ENCODE data around the gene THAP6.
A peak's percentile ranks its signal among the peaks of the same experiment; 100 is the strongest.
"Not testable (repeated sequence)": the region's sequence is repeated elsewhere in the genome, so short reads cannot be mapped to it uniquely, and the experiment has no call there.

Gene THAP6, protein sequence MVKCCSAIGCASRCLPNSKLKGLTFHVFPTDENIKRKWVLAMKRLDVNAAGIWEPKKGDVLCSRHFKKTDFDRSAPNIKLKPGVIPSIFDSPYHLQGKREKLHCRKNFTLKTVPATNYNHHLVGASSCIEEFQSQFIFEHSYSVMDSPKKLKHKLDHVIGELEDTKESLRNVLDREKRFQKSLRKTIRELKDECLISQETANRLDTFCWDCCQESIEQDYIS

DNA sequence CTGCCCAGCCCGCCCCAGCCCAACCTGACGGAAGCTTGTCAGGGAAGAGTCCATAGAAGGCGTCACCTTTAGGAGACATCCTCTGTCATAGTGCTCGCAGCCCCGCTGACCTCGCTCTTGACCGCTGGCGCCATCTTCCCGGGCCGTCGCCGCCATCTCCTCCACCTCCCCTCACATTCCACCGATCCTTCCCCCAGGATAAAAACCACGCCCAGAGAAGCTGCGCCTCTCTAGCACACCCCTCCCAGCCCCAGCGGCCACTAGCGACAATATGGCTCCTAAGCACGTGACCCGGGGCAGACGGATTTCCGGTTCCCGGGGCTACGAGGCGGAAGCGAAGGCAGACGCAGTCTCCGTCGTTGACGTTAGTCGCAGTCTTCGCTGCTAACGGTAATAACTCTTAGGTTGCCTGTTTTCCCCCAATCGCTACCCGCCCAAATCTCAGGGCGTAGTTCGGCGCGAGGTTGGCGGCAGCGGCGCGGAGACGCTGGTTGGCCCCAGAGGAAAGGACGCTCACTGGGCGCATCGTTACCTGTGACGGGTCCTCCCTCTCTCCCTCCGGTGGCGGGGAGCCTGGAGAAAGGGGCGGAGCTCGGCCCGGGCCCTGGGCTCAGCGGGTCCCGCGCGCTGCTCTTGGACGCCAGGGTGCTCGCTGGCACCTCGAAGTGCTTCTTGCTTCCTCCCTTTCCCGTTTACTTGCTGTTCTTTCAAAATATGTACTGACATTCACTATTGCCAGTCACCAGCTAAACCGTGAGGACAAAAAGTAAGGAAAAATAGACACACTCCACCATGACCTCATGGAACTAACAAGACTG lies at the start of gene THAP6, which contains the start of gene RCHY1:
TSS of gene THAP6 (plus strand) at position 343 of the 818 bp plus-strand sequence. CDS start 980 bp downstream, outside the sequence.
TSS of gene RCHY1 (minus strand) at position 273 of the 818 bp plus-strand sequence. CDS start at position 156, 117 bp downstream.
- DNase-seq (ENCODE audit: low read depth in 2 of 2): peak; percentile 68 to 70

DNA sequence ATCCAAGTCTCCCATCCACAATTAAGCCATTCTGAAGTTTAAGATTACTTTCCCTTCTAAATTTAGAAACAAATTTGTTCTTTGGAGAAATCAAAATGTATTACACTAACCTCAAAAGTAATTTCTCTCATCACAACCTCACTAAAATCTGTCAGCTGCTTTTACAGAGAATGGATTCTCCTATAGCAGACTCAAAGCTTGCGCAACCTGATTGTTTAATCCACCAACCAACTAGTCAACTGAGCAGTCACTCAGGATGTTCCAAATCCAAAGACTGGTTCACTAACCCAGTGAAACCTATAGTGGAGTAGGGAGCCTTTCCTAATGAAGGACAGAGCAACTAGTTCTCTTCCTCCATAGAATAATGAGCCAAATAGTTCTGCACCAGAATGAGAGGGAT lies 44.4 kb upstream of the THAP6 start:
- no peak for DNase-seq (ENCODE audit: low read depth in 2 of 2)

DNA sequence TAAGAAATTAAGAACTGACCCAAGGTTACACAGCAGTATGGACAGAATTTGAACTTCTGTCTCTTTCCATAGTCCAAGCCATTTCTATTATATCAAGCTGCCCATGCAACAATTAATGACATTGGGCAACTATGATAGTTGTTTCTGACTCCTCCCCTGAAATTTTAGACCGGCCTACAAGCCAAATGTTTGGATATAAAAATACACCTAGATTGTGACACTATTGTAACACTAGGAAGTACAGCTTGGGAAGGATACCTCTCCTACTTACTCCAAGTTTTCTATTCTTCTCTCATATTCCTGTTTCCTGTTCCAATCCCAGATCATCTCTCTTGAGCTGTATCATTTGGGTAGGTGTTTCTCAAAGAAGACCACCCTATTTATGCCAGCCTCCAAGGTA lies 43.5 kb upstream of the THAP6 start:
- no peak for DNase-seq (ENCODE audit: low read depth in 2 of 2)

DNA sequence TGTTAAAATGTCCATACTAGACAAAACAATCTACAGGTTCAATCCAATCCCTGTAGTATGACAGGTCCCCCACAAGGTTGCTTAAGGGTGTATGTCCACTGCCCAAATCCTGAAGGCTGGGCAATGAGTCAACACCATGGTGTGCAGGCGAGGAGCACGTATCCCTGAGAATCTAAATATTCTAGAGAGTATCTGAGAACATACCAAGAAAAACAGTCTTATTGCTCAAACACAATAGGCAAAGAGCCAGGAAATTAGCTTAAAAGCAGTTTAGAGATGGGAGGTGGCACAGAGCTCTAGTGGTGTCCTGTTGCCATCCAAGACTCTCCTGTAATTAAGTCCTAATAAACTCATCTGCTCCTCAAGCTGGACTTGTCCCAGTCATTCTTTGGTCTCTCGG lies 37.1 kb upstream of the THAP6 start:
- no peak for DNase-seq (ENCODE audit: low read depth in 2 of 2)

DNA sequence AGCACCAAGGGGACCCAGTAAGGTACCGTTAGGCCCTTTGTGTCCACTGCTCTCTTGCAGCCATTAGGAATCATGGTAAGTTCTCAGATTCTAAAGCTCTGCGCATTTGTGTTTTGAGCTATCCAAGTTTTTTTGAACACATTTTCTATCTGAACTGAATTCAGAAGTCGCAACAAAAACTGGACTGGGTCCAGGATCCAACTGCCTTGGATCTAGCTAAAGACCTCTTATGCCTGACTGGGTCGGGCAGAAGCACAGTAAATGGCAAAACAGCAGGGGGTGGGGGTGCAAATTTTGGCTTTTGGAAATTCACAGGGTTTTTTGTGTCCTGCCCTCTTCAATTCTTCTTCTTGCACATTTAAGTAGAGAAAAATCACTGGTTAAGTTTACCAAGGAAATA lies 30.1 kb upstream of the THAP6 start:
- no peak for DNase-seq (ENCODE audit: low read depth in 2 of 2)

DNA sequence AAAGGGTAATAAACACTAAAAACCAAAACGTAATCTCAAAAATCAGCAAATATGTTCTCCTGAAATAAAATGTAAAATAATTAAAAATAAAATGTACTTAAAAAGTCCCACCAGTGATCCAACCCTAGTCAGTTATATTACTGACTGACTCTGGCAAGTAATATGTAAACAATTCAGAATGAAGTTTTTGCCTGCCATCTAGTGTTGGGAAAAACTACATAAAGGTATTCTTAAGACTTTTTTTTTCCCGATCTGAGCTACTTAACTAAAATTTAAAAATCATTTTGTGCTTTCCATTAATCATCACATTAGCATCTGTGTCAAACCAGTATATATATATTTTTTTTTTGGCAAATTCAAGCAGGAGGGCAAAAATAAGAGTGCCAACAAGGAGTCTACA lies 24.1 kb upstream of the THAP6 start:
- DNase-seq (ENCODE audit: low read depth in 2 of 2): no peak

DNA sequence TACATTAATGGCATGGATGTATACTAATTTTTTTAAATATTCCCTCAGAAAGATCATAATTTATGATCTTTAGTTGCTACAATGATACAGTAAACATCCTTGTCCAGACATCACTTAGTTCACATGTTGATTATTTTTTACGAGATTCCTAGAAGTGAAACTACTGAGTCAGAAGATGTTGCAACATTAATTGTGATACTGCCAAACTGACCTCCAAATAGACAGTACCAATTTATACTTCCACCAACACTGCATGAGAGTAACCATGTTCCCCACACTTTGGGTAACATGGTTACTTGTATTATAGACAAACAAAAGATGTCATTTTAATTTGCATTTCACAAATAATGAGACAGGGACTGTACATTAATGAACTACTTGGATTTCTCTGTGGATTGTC lies 19.7 kb upstream of the THAP6 start:
- DNase-seq (ENCODE audit: low read depth in 2 of 2): no peak

DNA sequence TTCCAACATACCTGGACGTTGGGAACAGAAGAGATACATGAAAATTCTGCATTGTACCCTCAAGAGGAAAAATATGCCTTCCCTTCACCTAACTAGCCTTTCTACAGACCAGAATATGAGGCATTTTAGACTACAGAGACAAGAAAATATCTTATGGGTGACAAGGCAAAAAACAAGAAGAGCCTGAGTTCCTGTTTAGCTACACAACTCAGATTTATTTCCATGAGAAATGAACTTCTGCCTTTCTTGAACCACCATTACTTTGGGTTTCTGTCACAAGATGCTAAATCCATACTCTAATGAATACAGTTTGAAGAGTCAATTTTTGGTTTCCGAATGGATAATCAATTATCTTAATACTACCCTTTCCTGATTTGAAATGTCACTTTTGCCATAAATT lies 18.8 kb upstream of the THAP6 start:
- DNase-seq (ENCODE audit: low read depth in 2 of 2): no peak

DNA sequence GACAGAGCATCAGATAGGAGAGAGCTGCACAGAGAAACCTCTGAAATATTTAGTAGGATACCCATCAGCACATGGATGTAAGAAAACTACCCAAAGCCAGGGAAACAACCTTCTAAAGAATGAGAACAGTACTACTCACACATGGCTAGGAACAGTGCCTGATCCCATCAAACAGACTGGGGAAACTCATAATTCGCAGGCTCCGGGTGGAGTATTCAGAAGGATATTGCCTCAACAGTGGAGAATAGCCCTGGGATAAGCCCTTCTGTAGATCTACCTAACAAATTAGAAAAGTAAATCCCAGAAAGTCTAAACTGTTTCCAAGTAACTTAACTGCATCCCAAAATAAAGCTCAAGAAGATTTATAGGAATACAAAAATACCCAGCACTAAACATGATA lies 17.9 kb upstream of the THAP6 start:
- no peak for DNase-seq (ENCODE audit: low read depth in 2 of 2)

DNA sequence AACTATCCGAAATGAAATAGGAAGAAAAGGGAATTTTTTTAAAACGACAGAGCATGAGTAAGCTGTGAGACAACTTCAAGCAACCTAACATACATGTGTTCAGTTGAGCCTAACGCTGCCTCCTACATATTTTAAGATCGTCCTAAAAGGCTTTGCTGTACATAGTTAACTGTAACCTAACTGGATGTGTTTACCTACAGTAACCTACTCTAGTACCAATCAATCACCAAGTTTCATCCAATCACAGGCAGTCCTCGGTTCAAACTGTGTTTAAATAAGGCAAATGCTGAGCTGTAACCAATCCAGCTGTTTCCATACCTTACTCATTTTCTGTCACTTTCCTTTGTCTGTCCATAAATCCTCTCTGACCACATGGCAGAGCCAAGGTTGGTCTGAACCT lies 17.1 kb upstream of the THAP6 start:
- no peak for DNase-seq (ENCODE audit: low read depth in 2 of 2)

DNA sequence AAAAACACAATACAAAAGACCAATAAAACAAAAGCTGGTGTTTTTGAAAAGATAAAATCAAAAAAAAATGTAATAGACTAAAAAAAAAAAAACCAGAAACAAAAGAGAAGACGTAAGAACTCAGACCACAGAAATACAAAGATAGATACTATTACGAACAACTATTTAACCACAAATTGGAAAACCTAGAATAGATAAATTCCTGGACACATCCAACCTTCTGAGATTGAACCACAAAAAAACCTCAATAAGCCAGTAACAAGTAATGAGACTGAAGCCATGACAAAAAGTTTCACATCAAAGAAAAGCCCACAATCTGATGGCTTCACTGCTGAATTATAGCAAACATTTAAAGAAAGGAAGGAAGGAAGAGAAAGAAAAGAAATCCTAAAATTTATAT lies 16.2 kb upstream of the THAP6 start:
- DNase-seq (ENCODE audit: low read depth in 2 of 2): no peak

DNA sequence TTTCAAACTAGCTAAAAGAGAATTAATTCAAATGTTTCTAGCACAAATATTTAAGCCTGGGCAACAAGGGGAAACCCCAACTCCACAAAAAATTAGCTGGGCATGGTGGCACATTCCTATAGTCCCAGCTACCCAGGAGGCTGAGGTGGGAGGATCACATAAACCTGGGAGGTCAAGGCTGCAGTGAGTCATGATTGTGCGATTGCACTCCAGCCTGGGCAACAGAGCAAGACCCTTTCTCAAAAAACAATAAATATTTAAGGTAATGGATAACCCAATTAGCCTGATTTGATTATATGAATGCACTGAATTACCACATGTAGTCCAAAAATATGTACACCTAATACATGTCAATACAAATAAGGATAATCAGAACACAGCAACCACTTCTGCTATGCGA lies 14.4 kb upstream of the THAP6 start:
- no peak for DNase-seq (ENCODE audit: low read depth in 2 of 2)

DNA sequence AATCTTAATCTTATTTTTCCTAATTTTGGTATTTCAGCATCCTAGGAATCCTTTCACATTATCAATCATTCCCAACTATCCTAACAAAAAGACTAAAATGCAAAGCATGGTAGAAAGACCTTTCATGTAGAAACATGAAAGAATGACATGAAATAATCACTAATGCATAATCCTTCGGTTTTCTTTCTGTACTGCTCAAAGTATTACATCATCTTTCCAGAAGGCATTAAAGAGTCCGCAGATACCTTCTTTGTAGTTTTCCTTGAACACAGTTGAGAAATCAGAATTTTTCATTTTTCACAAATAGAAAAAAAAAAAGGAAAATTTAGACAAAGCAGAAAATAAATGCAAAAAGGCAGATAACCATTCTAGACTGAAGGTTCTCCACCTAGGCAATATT lies 11.6 kb upstream of the THAP6 start:
- DNase-seq (ENCODE audit: low read depth in 2 of 2): no peak

DNA sequence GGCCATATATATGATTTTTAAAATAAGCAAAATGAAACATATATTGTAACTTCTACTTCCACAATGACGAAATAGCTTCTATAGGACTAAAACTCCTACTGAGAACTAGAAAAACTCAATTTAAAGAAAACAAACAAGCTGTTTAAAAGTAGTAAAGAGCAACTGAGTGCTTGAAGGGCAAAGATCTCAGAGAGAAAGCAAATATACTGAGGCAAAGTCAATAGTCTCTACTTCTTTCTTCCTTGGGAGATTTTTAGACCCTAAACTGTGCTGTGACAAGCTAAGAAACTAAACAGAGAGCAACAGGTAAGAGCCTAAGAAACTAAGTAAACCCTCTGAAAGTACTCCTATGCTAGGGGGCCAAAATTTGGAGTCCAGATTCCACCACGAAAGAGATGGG lies 8.6 kb upstream of the THAP6 start:
- DNase-seq (ENCODE audit: low read depth in 2 of 2): no peak

DNA sequence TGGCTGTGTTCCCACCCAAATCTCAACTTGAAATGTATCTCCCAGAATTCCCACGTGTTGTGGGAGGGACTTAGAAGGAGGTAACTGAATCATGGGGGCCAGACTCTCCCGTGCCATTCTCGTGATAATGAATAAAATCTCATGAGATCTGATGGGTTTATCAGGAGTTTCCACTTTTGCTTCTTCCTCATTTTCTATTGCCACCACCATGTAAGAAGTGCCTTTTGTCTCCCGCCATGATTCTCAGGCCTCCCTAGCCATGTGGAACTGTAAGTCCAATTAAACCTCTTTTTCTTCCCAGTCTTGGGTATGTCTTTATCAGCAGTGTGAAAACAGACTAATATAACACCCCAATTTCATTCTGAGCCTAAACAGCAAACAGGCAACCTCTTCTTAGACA lies 4.7 kb upstream of the THAP6 start:
- not testable (repeated sequence) for DNase-seq (ENCODE audit: low read depth in 2 of 2)

DNA sequence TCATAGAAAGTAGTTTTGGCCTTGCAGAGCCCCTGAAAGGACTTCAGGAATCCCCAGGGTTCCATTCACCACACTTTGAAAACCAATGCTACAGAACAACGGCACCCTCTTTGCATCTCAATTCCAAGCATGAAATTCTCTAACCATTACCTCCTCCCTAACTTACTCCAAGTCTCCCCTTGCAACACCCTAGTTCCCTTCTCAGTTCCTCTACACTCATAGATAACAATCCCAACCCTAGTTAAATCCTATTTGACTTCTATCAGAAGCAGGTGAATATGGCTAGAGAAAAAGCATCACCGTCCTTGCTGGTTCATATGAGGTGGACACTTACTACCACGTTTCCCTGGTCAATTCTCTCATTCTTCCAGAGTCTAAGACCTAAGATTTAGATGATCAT lies 2.4 kb upstream of the THAP6 start:
- no peak for DNase-seq (ENCODE audit: low read depth in 2 of 2)

DNA sequence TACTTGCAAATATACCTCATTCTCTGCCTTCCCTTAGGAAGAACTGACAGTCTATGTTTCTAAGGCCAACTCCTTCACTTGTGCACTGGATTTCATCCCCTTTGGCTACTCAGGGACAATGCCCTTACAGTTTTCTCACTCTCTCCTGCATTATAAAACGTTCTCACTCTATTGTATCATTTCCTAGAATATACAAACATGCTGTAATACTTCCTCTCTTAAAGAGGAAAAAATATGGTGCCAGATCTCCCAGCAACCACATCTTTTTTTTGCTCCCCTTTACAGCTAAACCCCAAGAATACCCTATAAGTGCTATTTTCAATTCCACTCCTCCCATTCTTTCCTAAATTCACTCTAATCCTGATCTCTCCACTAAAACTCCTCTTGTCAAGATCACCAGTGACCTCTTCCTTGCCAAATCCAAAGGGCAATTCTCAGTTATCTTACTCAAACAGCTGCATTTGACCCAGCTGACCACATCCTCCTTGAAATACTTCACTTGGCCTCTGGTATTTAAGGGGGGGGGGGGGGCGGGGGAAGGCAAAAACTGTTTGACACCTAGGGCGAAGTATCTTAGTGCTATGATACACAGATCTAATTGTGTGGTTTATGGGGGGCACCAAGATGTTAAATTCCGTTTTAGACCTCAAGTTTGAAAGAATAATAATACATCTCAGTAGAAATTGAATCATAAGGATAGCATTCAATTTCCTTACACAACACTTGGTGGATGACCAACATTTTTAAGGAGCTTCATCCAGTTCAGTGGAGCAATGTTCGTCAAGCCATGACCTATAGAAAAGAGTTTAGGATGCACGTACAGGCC lies 1.7 kb upstream of the THAP6 start:
- DNase-seq (ENCODE audit: low read depth in 2 of 2): no peak

DNA sequence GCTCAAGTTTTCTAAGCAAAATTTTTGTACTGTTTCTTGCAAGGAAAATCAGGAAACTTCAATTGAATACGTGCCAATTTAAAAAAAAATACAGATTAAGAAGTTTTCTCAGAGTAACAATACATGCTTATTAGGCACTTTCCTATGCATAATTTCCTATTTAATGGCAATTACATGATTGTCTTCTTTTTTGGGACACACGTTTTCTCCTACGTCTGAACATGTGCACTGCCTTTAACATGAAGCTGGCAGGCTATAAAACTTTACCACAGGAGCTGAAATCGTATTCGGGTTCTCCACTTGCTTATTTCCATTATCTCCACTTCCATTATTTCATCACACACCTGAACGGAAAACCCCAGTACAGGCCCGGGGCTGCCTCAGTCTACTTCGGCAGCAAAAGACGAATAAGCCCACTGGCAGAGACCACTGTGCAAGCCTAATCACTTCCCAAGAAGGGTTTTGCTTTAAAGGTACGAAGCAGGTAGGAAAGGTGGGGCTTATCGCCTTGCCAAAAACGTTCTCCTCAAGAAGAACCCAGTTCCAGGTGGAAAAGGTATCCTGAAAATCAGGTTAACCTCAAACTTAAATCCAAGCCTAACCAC lies 645 bp upstream of the THAP6 start:
- no peak for DNase-seq (ENCODE audit: low read depth in 2 of 2)

DNA sequence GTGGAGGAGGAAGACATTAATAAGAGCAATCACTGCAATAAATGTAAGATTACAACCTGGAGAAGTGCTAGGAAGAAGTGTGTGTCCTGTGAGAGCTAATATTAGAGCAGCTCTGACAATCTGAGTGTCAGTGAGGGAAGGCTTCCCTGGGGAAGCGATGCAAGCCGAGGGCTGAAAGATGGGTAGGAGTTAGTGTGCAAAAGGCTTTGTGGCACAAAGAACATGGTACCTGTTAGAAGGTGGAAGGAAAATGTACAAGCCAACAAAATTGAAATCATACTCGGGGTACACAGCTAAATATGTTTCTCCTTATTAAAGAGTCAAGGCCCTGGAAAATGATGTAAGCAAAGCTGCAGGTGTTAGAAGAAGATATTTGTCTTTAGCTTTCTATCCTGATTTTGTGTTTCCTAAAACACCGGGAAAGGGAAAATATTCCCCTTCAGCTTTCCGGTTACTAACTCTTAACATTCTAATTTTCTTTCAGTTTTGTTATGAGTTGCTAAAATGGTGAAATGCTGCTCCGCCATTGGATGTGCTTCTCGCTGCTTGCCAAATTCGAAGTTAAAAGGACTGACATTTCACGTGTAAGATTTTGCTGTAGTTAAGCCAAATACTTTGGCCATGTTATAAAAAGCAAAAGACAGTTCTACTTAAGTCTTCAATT lies 808 bp downstream of the THAP6 start:
- DNase-seq (ENCODE audit: low read depth in 2 of 2): no peak

DNA sequence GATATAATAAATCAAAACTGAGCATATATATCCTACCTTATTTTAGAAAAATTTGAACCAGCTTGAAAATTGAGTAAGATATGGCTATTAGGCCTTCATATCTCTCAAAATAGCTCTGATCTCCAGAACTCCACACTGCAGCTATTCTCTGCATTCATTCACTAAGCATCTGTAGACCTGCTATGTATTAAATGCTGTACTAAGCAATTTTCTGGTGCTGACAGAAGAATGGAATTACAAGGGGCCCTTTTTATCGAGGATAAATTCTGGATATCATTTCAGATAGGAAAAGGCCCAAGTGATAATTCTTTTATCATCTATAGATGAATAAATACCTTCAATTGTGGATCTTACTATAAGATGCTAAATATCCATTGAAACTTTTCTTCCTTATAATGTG lies 1.9 kb downstream of the THAP6 start:
- DNase-seq (ENCODE audit: low read depth in 2 of 2): no peak

DNA sequence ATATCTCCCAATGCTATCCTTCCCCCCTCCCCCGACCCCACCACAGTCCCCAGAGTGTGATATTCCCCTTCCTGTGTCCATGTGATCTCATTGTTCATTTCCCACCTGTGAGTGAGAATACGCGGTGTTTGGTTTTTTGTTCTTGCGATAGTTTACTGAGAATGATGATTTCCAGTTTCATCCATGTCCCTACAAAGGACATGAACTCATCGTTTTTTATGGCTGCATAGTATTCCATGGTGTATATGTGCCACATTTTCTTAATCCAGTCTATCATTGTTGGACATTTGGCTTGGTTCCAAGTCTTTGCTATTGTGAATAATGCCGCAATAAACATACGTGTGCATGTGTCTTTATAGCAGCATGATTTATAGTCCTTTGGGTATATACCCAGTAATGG lies 5.2 kb downstream of the THAP6 start:
- not testable (repeated sequence) for DNase-seq (ENCODE audit: low read depth in 2 of 2)

DNA sequence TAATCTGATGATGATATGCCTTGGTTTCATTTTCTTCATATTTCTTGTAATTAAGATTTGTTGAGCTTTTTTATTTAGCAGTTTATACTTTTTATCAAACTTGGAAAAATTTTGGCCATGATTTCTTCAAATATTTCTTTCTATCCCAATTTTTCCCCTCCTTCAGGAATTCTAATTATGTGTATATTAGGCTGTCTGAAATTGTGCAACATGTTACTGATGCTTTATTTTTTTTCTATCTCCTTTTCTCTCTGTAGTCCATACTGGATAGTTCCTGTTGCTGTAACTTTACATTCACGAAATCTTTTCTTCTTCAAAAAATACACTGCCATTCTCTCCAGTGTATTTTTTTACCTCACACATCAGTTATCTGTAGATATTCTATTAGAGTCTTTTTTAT lies 10.8 kb downstream of the THAP6 start:
- no peak for DNase-seq (ENCODE audit: low read depth in 2 of 2)

Data from stimulated activated CD4-positive, alpha-beta T cell treated with anti-CD3 and anti-CD28 coated beads, Interleukin-1b, Interleukin-23, amount 100 ng/mL, for 1 hour (primary cell).